ENCODE data around the gene CCDC188.

GRCh38 chr22:20183101-20183500 is 32.2 kb upstream of the CCDC188 start:
- no peak for TF ChIP-seq EZH2 (IDR thresholded peaks at IDR 0.05; ENCODE audit: borderline replicate concordance, low read depth, low read length, severe bottlenecking)
- no peak for TF ChIP-seq CTCF (IDR thresholded peaks at IDR 0.05; ENCODE audit: borderline replicate concordance, extremely low read depth, low read length, poor library complexity, severe bottlenecking)
